Measurements from ENCODE around the gene HIVEP3.

- TF ChIP-seq CTCF (IDR thresholded peaks at IDR 0.05) (no peak), POLR2A (IDR thresholded peaks at IDR 0.05) (no peak)
These were observed 388.3 kb downstream of the HIVEP3 start for GRCh38 chr1:41530411-41530810.

Measured in heart left ventricle (tissue), 13 donors.